Smooth muscle cell (in vitro differentiated cells): ENCODE results near the gene SNRNP27. TPM values are rescaled to one million over a fixed set of nuclear protein-coding genes. Genes with fewer than 3 reads are reported as not detected.
"Not testable (repeated sequence)": the region's sequence is repeated elsewhere in the genome, so short reads cannot be mapped to it uniquely, and the experiment has no call there.

Experiments
- DNase-seq: peaks from one replicate; lab custom pipeline; 2025; ENCODE audit not compliant: unreplicated experiment; lab: John Stamatoyannopoulos, UW
- H2AFZ ChIP-seq: fragments of 200-600 bp; sonication (generic); 2 replicates; pipeline ENCODE4 v1.6.0; 2016; ENCODE audit warnings: antibody characterized with exemption, low read depth, mild to moderate bottlenecking
- H3F3A ChIP-seq: fragments of 200-600 bp; sonication (generic); 2 replicates; pipeline ENCODE4 v1.6.0; 2017; ENCODE audit warnings: antibody characterized with exemption, low read depth
- H3K27ac ChIP-seq: fragments of 200-600 bp; sonication (generic); 2 replicates; pipeline ENCODE4 v1.5.1; 2016; ENCODE audit warnings: low read depth, mild to moderate bottlenecking
- H3K27me3 ChIP-seq: fragments of 200-600 bp; sonication (generic); 2 replicates; pipeline ENCODE4 v1.6.1; 2016; ENCODE audit warnings: low read depth, mild to moderate bottlenecking
- H3K36me3 ChIP-seq: fragments of 200-600 bp; sonication (generic); 2 replicates; pipeline ENCODE4 v1.5.1; 2016; ENCODE audit warnings: low read depth
- H3K4me1 ChIP-seq: fragments of 200-600 bp; sonication (generic); 2 replicates; pipeline ENCODE4 v1.5.1; 2016; ENCODE audit warnings: low read depth
- H3K4me2 ChIP-seq: fragments of 200-600 bp; sonication (generic); 2 replicates; pipeline ENCODE4 v1.6.0; 2016; ENCODE audit warnings: mild to moderate bottlenecking
- H3K4me3 ChIP-seq: fragments of 200-600 bp; sonication (generic); 2 replicates; pipeline ENCODE4 v1.5.1; 2016; ENCODE audit warnings: mild to moderate bottlenecking
- H3K79me2 ChIP-seq: fragments of 200-600 bp; sonication (generic); 2 replicates; pipeline ENCODE4 v1.6.0; 2016; ENCODE audit warnings: low read depth, mild to moderate bottlenecking
- H3K9ac ChIP-seq: fragments of 200-600 bp; sonication (generic); 2 replicates; pipeline ENCODE4 v1.6.0; 2016; ENCODE audit warnings: low read depth
- H3K9me3 ChIP-seq: fragments of 200-600 bp; sonication (generic); replicated peaks from 2 replicates; pipeline ENCODE4 v1.5.1; 2016; ENCODE audit warnings: low read depth
- H4K20me1 ChIP-seq: fragments of 200-600 bp; sonication (generic); 2 replicates; pipeline ENCODE4 v1.6.0; 2016; ENCODE audit warnings: low read depth
- CTCF ChIP-seq: fragments of 200-600 bp; sonication (generic); IDR thresholded peaks from 2 replicates; pipeline ENCODE4 v1.5.1; 2017; ENCODE audit warnings: borderline replicate concordance, mild to moderate bottlenecking, antibody characterized with exemption; ENCODE audit not compliant: insufficient read depth, poor library complexity, severe bottlenecking
- WGBS: methylation state at CpG from one replicate; pipeline ENCODE4 v1.1.7; 2016; ENCODE audit warnings: low lambda C conversion rate; 5-methylcytosine and 5-hydroxymethylcytosine counted together
- polyA plus RNA-seq: library from polyadenylated mRNA; unstranded; fragments of >200 nt; fragmentation: Nextera tagmentation; extraction: Ambion mirVana; gene quantifications from 2 replicates; pipeline ENCODE4 v1.2.1, GENCODE V29; 2016
- total RNA-seq: library from RNA; depleted of rRNA; stranded (reverse); fragments of >200 nt; gene quantifications from 2 replicates; pipeline ENCODE4 v1.2.3, GENCODE V29; 2014

SNRNP27 gene
- total and polyA plus RNA-seq, 2 experiments from 2014 or later = 81.8 to 97.8 TPM

GRCh38 chr2:69948963-69949645, 55.3 kb downstream of the SNRNP27 start:
- no peak overlapping the region for H3K27ac ChIP-seq
- H3K4me2 ChIP-seq = no peak overlapping the region
- DNase-seq = no peak
- TF ChIP-seq CTCF = no peak
- H3K4me1 ChIP-seq = no peaks in the 10 kb centered on the region
- H3K79me2 ChIP-seq = no peaks in the 10 kb centered on the region
- H3K9ac ChIP-seq = no peak overlapping the region
- no peaks in the 10 kb centered on the region for H3K27me3 ChIP-seq
- H2AFZ ChIP-seq = no peak overlapping the region
- H3K9me3 ChIP-seq = no peaks in the 10 kb centered on the region
- no peaks in the 10 kb centered on the region for H3F3A ChIP-seq
- H4K20me1 ChIP-seq = no peaks in the 10 kb centered on the region
- 95% methylated on average over 21 of the region's 21 CpGs for WGBS
- no peaks in the 10 kb centered on the region for H3K36me3 ChIP-seq
- no peak overlapping the region for H3K4me3 ChIP-seq

GRCh38 chr2:69950241-69950640, 56.5 kb downstream of the SNRNP27 start:
- 55% methylated on average over 5 of the region's 5 CpGs for WGBS
- TF ChIP-seq CTCF = no peak
- Histone ChIP-seq H2AFZ (no peak overlapping the region), H3K36me3 (no peaks in the 10 kb centered on the region), H3K27me3 (peaks cover under 1% of the 10 kb centered on the region), H3K4me1 (no peaks in the 10 kb centered on the region), H4K20me1 (no peaks in the 10 kb centered on the region), H3K9ac (no peak overlapping the region), H3K9me3 (no peaks in the 10 kb centered on the region), H3K27ac (no peak overlapping the region), H3K79me2 (no peaks in the 10 kb centered on the region), H3K4me2 (no peak overlapping the region), H3K4me3 (no peak overlapping the region), H3F3A (no peaks in the 10 kb centered on the region)
- DNase-seq = no peak

GRCh38 chr2:69950671-69951070, 56.9 kb downstream of the SNRNP27 start:
- not testable (repeated sequence) for H3K9me3 ChIP-seq, H3K4me3 ChIP-seq, H3K4me2 ChIP-seq, H3K27me3 ChIP-seq, H3K36me3 ChIP-seq, H3K27ac ChIP-seq, H3K4me1 ChIP-seq, H4K20me1 ChIP-seq, H3K9ac ChIP-seq, H3K79me2 ChIP-seq, H3F3A ChIP-seq, H2AFZ ChIP-seq, DNase-seq
- WGBS = 84% methylated on average over 3 of the region's 3 CpGs

GRCh38 chr2:69952336-69953115, 58.8 kb downstream of the SNRNP27 start:
- H3F3A ChIP-seq = no peaks in the 10 kb centered on the region
- no peak overlapping the region for H2AFZ ChIP-seq
- no peak for DNase-seq
- H3K9ac ChIP-seq = no peak overlapping the region
- no peaks in the 10 kb centered on the region for H3K9me3 ChIP-seq
- no peaks in the 10 kb centered on the region for H3K79me2 ChIP-seq
- no peak overlapping the region for H3K27ac ChIP-seq
- no peak overlapping the region for H3K4me2 ChIP-seq
- no peak overlapping the region for H3K4me3 ChIP-seq
- no peak for TF ChIP-seq CTCF
- no peaks in the 10 kb centered on the region for H4K20me1 ChIP-seq
- WGBS = 93% methylated on average over 6 of the region's 6 CpGs
- H3K4me1 ChIP-seq = no peaks in the 10 kb centered on the region
- H3K36me3 ChIP-seq = no peaks in the 10 kb centered on the region
- peaks cover 8% of the 10 kb centered on the region for H3K27me3 ChIP-seq
